Measurements from ENCODE around the gene MARCKSL1. TPM values are rescaled to one million over a fixed set of nuclear protein-coding genes. Genes with fewer than 3 reads are reported as not detected.

Gene MARCKSL1
- total and polyA plus RNA-seq, 2 of the 8 experiments (the other 6 are each of a cell fraction or from before 2014, with no cell fraction given): 536 to 558 TPM

GRCh38 chr1:32352239-32352745 lies 16.3 kb upstream of the MARCKSL1 start (continued):
- TF ChIP-seq RXRA (IDR thresholded peaks at IDR 0.05; ENCODE audit: insufficient read depth, low read depth, low read length) (no peak), CTCF (IDR thresholded peaks at IDR 0.05; ENCODE audit: control extremely low read depth in 1 of 3, insufficient read depth in 1 of 3, low read depth in 1 of 3, low read length in 3 of 3) (no peak), TBP (IDR thresholded peaks at IDR 0.05; ENCODE audit: low read depth, low read length) (no peak), ASH2L (IDR thresholded peaks at IDR 0.05; ENCODE audit: low read length) (no peak), KDM1A (IDR thresholded peaks at IDR 0.05; ENCODE audit: borderline replicate concordance, low read length) (no peak), GABPA (IDR thresholded peaks at IDR 0.05; ENCODE audit: borderline replicate concordance, insufficient read depth, low read length) (no peak), CBX5 (IDR thresholded peaks at IDR 0.05; ENCODE audit: low read depth, low read length) (no peak)

Measured in H1 (cell line).